ENCODE results near the gene C9orf85.
"Not testable (repeated sequence)": the region's sequence is repeated elsewhere in the genome, so short reads cannot be mapped to it uniquely, and the experiment has no call there.

C9orf85 gene

DNA sequence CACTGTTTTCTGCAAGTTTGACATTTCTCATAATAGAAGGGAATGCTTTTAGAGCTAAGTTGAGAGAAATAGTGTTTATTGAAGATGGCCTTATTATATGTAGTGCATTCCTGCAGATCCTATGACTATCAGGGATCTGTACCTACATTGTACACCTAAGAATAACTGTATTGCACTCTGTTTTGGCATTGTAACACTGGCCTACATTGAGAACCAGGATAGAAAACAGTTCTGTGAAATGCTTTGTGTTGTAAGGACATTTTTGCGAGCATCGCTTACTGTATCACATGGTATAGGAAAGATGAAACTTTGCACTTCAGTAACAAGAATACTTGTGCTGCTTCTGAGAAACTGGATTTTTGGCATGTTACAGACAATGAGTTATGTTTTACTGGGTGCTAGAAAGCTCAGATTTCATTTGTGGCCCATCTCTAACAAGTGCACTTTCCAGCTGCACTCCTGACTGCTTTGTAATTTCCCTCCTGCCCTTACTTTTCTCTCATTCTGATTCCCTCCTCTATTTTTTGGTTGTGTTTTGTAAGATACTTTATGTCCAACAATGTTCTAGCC is 30.6 kb downstream of the C9orf85 start:
- no peak for DNase-seq (ENCODE audit: low read depth, low spot score)
- ChIA-PET POLR2A (no interaction called here), CTCF (interaction anchor here (2.5 kb wide), 1 partner anchor 13 kb away, joined by 6 read pairs; no protein-coding TSS in a partner anchor)
- TF ChIP-seq CTCF (IDR thresholded peaks at IDR 0.05; ENCODE audit: insufficient read depth, low read length, missing control alignments): no peak
- H3K4me3 ChIP-seq (ENCODE audit: low read depth, low read length): no peak overlapping the region

- ChIA-PET POLR2A (no interaction called here), CTCF (interaction anchor here (1.5 kb wide), 1 partner anchor 9 kb away, joined by 5 read pairs; no protein-coding TSS in a partner anchor)
- no peak for DNase-seq (ENCODE audit: low read depth, low spot score)
- no peak for TF ChIP-seq CTCF (IDR thresholded peaks at IDR 0.05; ENCODE audit: insufficient read depth, low read length, missing control alignments)
- H3K4me3 ChIP-seq (ENCODE audit: low read depth, low read length): no peak overlapping the region
Measured at GRCh38 chr9:71944754-71945375, 33.4 kb downstream of the C9orf85 start.

- H3K4me3 ChIP-seq (ENCODE audit: low read depth, low read length); DNase-seq (ENCODE audit: low read depth, low spot score); POLR2A ChIA-PET: not testable (repeated sequence)
- CTCF ChIA-PET: interaction anchor here (0.5 to 2.3 kb wide), 3 partner anchors 10 to 130 kb away, joined by 3 to 6 read pairs (median 5); no protein-coding TSS in a partner anchor
Measured at GRCh38 chr9:71954652-71955051, 43.2 kb downstream of the C9orf85 start.

- ChIA-PET POLR2A (no interaction called here), CTCF (interaction anchor here (0.5 to 2.3 kb wide), 3 partner anchors 11 to 131 kb away, joined by 3 to 6 read pairs (median 5); no protein-coding TSS in a partner anchor)
- H3K4me3 ChIP-seq (ENCODE audit: low read depth, low read length): no peak overlapping the region
- TF ChIP-seq CTCF (IDR thresholded peaks at IDR 0.05; ENCODE audit: insufficient read depth, low read length, missing control alignments): no peak
- no peak for DNase-seq (ENCODE audit: low read depth, low spot score)
Measured at GRCh38 chr9:71955300-71955915, 44.0 kb downstream of the C9orf85 start.

DNA sequence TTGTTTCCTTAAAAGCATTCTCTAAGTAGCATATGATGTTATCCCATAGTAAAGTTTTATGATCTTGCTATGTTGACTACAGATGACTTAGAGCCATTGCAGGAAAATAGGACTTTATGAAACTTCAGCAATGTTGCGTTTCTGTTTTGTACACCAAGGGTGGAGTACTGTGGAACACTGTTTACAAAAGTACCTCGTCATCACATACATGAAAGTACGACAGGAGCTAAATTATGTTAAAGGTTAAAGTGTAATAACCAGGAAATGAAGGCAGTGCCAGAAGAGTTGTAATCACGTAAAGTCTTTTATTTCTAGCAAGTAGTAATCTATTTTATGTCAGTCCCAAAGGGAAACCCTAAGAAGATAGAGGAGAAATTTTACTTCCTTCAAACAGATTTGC is 50.9 kb downstream of the C9orf85 start:
- POLR2A ChIA-PET: no interaction called here
- CTCF ChIA-PET: interaction anchor here (1.9 kb wide), 1 partner anchor 156 kb away, joined by 5 read pairs; no protein-coding TSS in a partner anchor
- DNase-seq (ENCODE audit: low read depth, low spot score): no peak
- H3K4me3 ChIP-seq (ENCODE audit: low read depth, low read length): no peak overlapping the region
- no peak for TF ChIP-seq CTCF (IDR thresholded peaks at IDR 0.05; ENCODE audit: insufficient read depth, low read length, missing control alignments)

- H3K4me3 ChIP-seq (ENCODE audit: low read depth, low read length); POLR2A ChIA-PET; DNase-seq (ENCODE audit: low read depth, low spot score); CTCF ChIA-PET: not testable (repeated sequence)
Measured at GRCh38 chr9:71963471-71963996, 52.1 kb downstream of the C9orf85 start.

DNA sequence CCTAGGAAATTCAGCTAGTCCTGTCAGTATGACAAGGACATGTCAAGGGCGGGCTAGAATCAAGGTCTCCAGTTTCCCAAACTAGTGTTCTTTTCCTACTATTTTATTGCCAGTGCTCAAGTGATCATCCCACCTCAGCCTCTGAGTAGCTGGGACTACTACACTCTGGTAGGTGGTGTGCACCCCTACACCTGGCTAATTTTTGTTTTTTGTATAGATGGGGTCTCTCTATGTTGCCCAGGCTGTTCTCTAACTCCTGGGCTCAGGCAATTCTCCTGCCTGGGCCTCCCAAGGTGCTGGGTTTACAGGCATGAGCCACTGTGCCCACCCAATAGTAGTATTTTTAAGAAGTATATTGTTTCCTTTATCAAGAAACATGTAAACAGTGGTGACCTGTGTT is 54.0 kb downstream of the C9orf85 start:
- ChIA-PET POLR2A (no interaction called here), CTCF (interaction anchor here (1.0 to 1.3 kb wide), 4 partner anchors 11 to 361 kb away, joined by 3 to 4 read pairs (median 3); no protein-coding TSS in a partner anchor)
- TF ChIP-seq CTCF (IDR thresholded peaks at IDR 0.05; ENCODE audit: insufficient read depth, low read length, missing control alignments): no peak
- no peak for DNase-seq (ENCODE audit: low read depth, low spot score)
- no peak overlapping the region for H3K4me3 ChIP-seq (ENCODE audit: low read depth, low read length)

Data from AG04449 (cell line).